CD4-positive, alpha-beta T cell (primary cell): ENCODE measurements around the gene ARHGEF2. TPM values are rescaled to one million over a fixed set of nuclear protein-coding genes. Genes with fewer than 3 reads are reported as not detected.
A peak's percentile ranks its signal among the peaks of the same experiment; 100 is the strongest.

Experiments
- ATAC-seq: fragments of 200-7000 bp; cut with Tn5 transposase; one replicate; pipeline ENCODE4 v1.10.0; 2022; ENCODE audit warnings: mild to moderate bottlenecking; ENCODE audit not compliant: poor library complexity
- CTCF ChIA-PET: fragments of 350-600 bp; sonication (Branson Sonifier 250); formaldehyde crosslinking; loops from one replicate; lab custom pipeline; 2021; ENCODE audit warnings: antibody characterized with exemption, inconsistent platforms; lab: Charles Lee
- POLR2A ChIA-PET: fragments of 350-600 bp; sonication (Branson Sonifier 250); formaldehyde crosslinking; loops from one replicate; lab custom pipeline; 2021; ENCODE audit warnings: antibody characterized with exemption, inconsistent platforms; lab: Charles Lee
- DNase-seq, 14 experiments: peaks; one replicate each; pipeline ENCODE4 v3.0.0-alpha.2; 2013 to 2020; ENCODE audit warnings: mixed read lengths in 2 of 14
- H3K27ac ChIP-seq, 2 donors: one replicate each; pipeline versions ENCODE4 v1.5.1 to v1.7.0; 2013; ENCODE audit warnings: low read length in 2 of 2, low read depth in 1 of 2, mild to moderate bottlenecking in 1 of 2
- H3K27me3 ChIP-seq, 2 experiments: 1 replicate in 1 of 2; 2 replicates in 1 of 2; pipeline versions ENCODE4 v1.6.1 to v1.7.0; 2013; ENCODE audit warnings: low read length in 2 of 2, control low read depth in 1 of 2, mild to moderate bottlenecking in 1 of 2, moderate library complexity in 1 of 2; ENCODE audit not compliant: insufficient read depth in 2 of 2, control insufficient read depth in 1 of 2
- H3K36me3 ChIP-seq: one replicate; pipeline ENCODE4 v1.6.1; 2013; ENCODE audit warnings: low read length, control low read depth; ENCODE audit not compliant: insufficient read depth
- H3K4me1 ChIP-seq: one replicate; pipeline ENCODE4 v1.6.1; 2013; ENCODE audit warnings: low read length, control low read depth; ENCODE audit not compliant: insufficient read depth
- H3K4me3 ChIP-seq: one replicate; pipeline ENCODE4 v1.5.1; 2013; ENCODE audit warnings: mild to moderate bottlenecking, low read length, moderate library complexity
- H3K9me3 ChIP-seq, 2 experiments: 1 replicate in 1 of 2; 2 replicates in 1 of 2; pipeline versions ENCODE4 v1.6.1 to v1.7.0; 2013; ENCODE audit warnings: low read length in 2 of 2, mild to moderate bottlenecking in 2 of 2, control low read depth in 1 of 2, moderate library complexity in 1 of 2; ENCODE audit not compliant: control insufficient read depth in 1 of 2, insufficient read depth in 1 of 2
- H3K27ac Mint-ChIP-seq: one replicate; pipeline ENCODE4 v1.8.0; 2020; ENCODE audit warnings: mixed read lengths
- H3K27me3 Mint-ChIP-seq: one replicate; pipeline ENCODE4 v1.8.0; 2021; ENCODE audit warnings: mixed read lengths
- H3K36me3 Mint-ChIP-seq: one replicate; pipeline ENCODE4 v1.8.0; 2021; ENCODE audit warnings: low read depth, mixed read lengths
- H3K4me1 Mint-ChIP-seq: one replicate; pipeline ENCODE4 v1.8.0; 2021; ENCODE audit warnings: low read depth, mixed read lengths
- H3K4me3 Mint-ChIP-seq: one replicate; pipeline ENCODE4 v1.8.0; 2020; ENCODE audit warnings: mild to moderate bottlenecking, mixed read lengths
- H3K9me3 Mint-ChIP-seq: one replicate; pipeline ENCODE4 v1.8.0; 2020; ENCODE audit warnings: mixed read lengths
- CTCF ChIP-seq: fragments of 200-600 bp; IDR thresholded peaks from one replicate; pipeline ENCODE4 v1.8.0; 2022; ENCODE audit warnings: antibody characterized with exemption, mild to moderate bottlenecking
- intact Hi-C, 2 experiments: fragments of 100-400 bp; cut with DNase I in 1 of 2; cut with micrococcal nuclease in 1 of 2; formaldehyde crosslinking; loops; one replicate each; pipeline versions ENCODE4 v1.15.1 to v1.9.0; 2023 to 2025; cut with DNase I, micrococcal nuclease
- total RNA-seq, 174 experiments: library from RNA in 2 of 174; stranded (reverse) in 2 of 174; gene quantifications; one replicate each; pipeline ENCODE4 v1.2.3 and lab custom pipeline; 2021 to 2026

Gene ARHGEF2
- total RNA-seq, 2 experiments from 2014 or later, result 54.8 to 62.4 TPM

- intact Hi-C loops, result loop anchor here in 1 of 2 experiments (1.0 kb wide), 1 partner anchor 45 kb away; no protein-coding TSS in a partner anchor
- no peak overlapping the region for H3K4me3 ChIP-seq
- peaks cover 59% of the 10 kb centered on the region for H3K4me1 ChIP-seq
- H3K36me3 Mint-ChIP-seq, result peaks cover 9% of the 10 kb centered on the region
- CTCF ChIA-PET, result interaction anchor here (1.3 to 3.9 kb wide), 3 partner anchors 9 to 83 kb away, joined by 4 to 15 read pairs (median 7); no protein-coding TSS in a partner anchor
- no peak for ATAC-seq
- peaks cover 54% of the 10 kb centered on the region for H3K4me1 Mint-ChIP-seq
- H3K9me3 Mint-ChIP-seq, result no peaks in the 10 kb centered on the region
- H3K27me3 ChIP-seq, result no peaks in the 10 kb centered on the region
- no peaks in the 10 kb centered on the region for H3K9me3 ChIP-seq
- peak overlapping the region; percentile 11 for H3K4me3 Mint-ChIP-seq
- no peak for DNase-seq
- no peak overlapping the region for H3K27ac ChIP-seq
- peak overlapping the region; percentile 86 for H3K27ac Mint-ChIP-seq
- no peak for TF ChIP-seq CTCF
- POLR2A ChIA-PET, result interaction anchor here (0.7 to 10.1 kb wide), 2 partner anchors 51 to 85 kb away, joined by 3 to 92 read pairs; partner anchors contain the start of gene KHDC4
- no peaks in the 10 kb centered on the region for H3K36me3 ChIP-seq
- no peaks in the 10 kb centered on the region for H3K27me3 Mint-ChIP-seq
Observed at GRCh38 chr1:155983191-155984024, 5.1 kb upstream of the ARHGEF2 start.

GRCh38 chr1:155982106-155982505 lies 3.8 kb upstream of the ARHGEF2 start:
- intact Hi-C loops, result no loop called here
- H3K9me3 ChIP-seq, result no peaks in the 10 kb centered on the region
- Mint-ChIP-seq H3K9me3 (no peaks in the 10 kb centered on the region), H3K4me3 (peak overlapping the region; percentile 97), H3K27me3 (no peaks in the 10 kb centered on the region), H3K4me1 (peaks cover 54% of the 10 kb centered on the region), H3K27ac (peak overlapping the region; percentile 86), H3K36me3 (peaks cover 14% of the 10 kb centered on the region)
- H3K4me1 ChIP-seq, result peaks cover 62% of the 10 kb centered on the region
- ATAC-seq, result no peak
- ChIA-PET POLR2A (interaction anchor here (1.2 to 10.1 kb wide), 4 partner anchors 12 to 49 kb away, joined by 5 to 92 read pairs (median 35); partner anchors contain the start of gene KHDC4), CTCF (interaction anchor here (3.9 kb wide), 1 partner anchor 44 kb away, joined by 15 read pairs; no protein-coding TSS in a partner anchor)
- no peak for TF ChIP-seq CTCF
- no peak overlapping the region for H3K4me3 ChIP-seq
- H3K27ac ChIP-seq, result peak overlapping the region; percentile 57 to 71
- no peaks in the 10 kb centered on the region for H3K36me3 ChIP-seq
- no peak for DNase-seq
- no peaks in the 10 kb centered on the region for H3K27me3 ChIP-seq

- no peaks in the 10 kb centered on the region for H3K9me3 Mint-ChIP-seq
- peaks cover 66% of the 10 kb centered on the region for H3K4me1 ChIP-seq
- peak overlapping the region; percentile 97 for H3K4me3 Mint-ChIP-seq
- peaks cover 20% of the 10 kb centered on the region for H3K36me3 Mint-ChIP-seq
- H3K36me3 ChIP-seq, result no peaks in the 10 kb centered on the region
- H3K4me3 ChIP-seq, result peak overlapping the region; percentile 16
- no peak for TF ChIP-seq CTCF
- H3K9me3 ChIP-seq, result no peaks in the 10 kb centered on the region
- no peaks in the 10 kb centered on the region for H3K27me3 ChIP-seq
- intact Hi-C loops, result loop anchor here (2.0 kb wide), 2 partner anchors 15 to 39 kb away; no protein-coding TSS in a partner anchor
- peak; percentile 64 for ATAC-seq
- H3K27me3 Mint-ChIP-seq, result no peaks in the 10 kb centered on the region
- ChIA-PET POLR2A (interaction anchor here (0.6 to 10.1 kb wide), 8 partner anchors 11 to 372 kb away, joined by 3 to 92 read pairs (median 6); partner anchors contain the start of genes KHDC4 and MSTO1), CTCF (interaction anchor here (1.4 to 3.9 kb wide), 2 partner anchors 43 kb away, joined by 5 to 15 read pairs; no protein-coding TSS in a partner anchor)
- H3K27ac Mint-ChIP-seq, result peak overlapping the region; percentile 86
- peak in 11 of 14 experiments; percentile 24 to 71 (median 44) for DNase-seq
- H3K4me1 Mint-ChIP-seq, result peaks cover 58% of the 10 kb centered on the region
- H3K27ac ChIP-seq, result peak overlapping the region; percentile 57 to 71
Observed at GRCh38 chr1:155981266-155982088, 3.1 kb upstream of the ARHGEF2 start.
